Suppressor macrophage treated with lipopolysaccharide for 1 hour (primary cell): ENCODE measurements around the gene NFIA.
"Not testable (repeated sequence)": the region's sequence is repeated elsewhere in the genome, so short reads cannot be mapped to it uniquely, and the experiment has no call there.

Source experiments
- DNase-seq, 3 donors: peaks; one replicate each; pipeline ENCODE4 v3.0.0-alpha.2; 2020 to 2022

The NFIA gene

DNA sequence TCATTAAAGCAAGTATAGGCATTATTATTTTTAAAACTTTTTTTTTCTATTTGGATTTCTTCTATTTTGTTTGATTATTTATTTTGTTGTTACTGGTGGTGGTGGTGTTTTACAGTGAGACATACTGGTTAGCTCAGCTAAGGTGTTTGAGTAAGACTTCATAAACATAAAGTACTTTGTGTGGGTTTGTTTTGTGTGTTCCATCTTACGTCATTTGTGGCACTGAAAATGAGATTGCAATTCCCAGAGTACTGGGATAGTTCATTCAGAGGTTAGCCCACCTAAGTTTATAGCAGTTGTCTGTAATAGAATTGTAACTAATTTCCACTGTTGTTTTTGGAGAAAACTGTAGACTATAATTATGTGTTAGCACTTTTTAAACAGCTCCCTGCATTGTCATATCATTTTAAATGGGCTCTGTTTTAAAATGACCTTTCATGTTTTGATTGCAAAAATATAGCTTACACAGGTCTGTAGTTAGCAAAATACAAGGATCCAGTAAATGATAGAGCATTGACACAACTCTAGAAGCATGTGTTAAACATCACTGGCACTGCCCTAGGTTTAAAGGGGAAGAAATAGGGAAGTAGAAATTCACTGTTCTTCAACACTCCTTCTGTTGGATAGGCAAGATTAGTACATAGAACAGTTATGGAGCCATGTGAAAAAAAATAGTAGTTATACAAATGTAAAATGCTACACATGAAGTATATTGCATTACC lies 171.7 kb downstream of the NFIA start:
- peak in 2 of 3 donors; percentile 15 to 38 for DNase-seq

DNA sequence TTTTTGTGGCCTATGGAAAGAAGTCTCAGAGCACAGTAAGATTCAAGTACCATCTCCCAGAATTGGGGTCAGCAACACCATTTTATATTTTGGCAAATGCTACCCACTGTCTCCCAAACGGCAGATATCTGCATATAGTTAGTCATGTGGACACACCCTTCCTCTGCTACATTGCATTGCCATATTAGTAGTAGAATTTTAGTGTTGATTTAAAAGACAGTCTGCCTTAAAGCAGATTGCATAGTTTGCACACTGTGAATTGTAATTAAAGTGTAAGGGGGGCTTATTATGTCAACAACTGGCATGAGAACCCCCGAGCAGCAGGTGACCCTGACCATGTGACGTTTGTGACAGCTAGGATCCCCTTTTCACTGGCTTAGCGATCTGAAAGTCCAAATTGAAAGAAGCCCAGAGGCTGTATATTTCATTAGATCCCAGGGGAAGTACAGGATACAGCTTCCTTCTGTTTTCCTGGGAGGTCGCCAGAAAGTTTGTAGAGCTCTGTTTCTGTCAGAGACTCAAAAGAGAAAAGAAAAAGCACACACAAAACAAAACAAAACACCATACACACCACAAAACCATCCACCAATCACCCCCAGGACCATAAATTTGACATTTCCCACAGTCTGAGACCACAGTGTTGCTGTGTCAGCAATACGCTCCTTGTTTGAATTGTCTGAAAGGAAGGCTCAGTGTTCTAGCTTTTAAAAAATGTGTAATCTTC lies 172.4 kb downstream of the NFIA start:
- peak; percentile 50 to 66 (median 53) for DNase-seq

- peak; percentile 24 to 57 (median 57) for DNase-seq
These were observed 173.0 kb downstream of the NFIA start for GRCh38 chr1:61255358-61255703.

DNA sequence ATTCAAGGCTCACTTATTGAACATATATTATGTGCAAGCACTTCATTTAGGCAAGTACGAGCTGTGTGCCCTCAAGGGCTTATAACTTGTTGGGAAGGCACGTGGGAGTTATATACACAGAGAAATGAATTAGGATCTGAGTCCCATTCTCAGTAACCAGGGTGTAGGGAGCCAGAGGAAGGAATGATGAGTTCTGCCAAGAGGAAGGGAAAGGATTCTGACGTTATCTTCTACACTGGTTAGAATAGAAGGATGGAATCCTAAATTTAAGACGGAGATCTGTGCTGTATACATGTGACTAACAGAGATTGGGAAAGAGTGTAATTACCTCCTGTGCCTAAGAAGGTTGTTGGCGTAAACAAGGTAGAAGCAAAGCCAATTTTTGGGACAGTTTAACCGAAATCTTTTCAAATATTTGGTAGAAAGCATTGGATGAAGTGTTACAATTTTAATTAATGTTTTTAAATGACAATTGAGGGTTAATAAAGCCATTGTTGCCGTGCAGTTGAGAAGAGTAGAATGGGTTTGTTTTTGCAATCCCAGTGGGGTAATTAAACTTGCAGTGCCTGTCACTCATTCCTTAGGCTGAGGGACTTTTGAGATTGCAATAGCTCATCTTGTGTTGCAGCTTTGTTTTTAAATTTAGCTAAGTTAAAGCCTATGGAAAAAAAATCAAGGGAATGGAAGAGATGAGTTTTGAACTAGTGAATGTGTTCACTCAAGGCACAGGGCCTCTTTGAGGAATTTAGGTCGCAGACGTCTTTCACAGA lies 177.2 kb downstream of the NFIA start:
- no peak for DNase-seq

- DNase-seq, result no peak
These were observed 177.8 kb downstream of the NFIA start for GRCh38 chr1:61260171-61260570.

- no peak for DNase-seq
These were observed 179.2 kb downstream of the NFIA start for GRCh38 chr1:61261595-61261994.

DNA sequence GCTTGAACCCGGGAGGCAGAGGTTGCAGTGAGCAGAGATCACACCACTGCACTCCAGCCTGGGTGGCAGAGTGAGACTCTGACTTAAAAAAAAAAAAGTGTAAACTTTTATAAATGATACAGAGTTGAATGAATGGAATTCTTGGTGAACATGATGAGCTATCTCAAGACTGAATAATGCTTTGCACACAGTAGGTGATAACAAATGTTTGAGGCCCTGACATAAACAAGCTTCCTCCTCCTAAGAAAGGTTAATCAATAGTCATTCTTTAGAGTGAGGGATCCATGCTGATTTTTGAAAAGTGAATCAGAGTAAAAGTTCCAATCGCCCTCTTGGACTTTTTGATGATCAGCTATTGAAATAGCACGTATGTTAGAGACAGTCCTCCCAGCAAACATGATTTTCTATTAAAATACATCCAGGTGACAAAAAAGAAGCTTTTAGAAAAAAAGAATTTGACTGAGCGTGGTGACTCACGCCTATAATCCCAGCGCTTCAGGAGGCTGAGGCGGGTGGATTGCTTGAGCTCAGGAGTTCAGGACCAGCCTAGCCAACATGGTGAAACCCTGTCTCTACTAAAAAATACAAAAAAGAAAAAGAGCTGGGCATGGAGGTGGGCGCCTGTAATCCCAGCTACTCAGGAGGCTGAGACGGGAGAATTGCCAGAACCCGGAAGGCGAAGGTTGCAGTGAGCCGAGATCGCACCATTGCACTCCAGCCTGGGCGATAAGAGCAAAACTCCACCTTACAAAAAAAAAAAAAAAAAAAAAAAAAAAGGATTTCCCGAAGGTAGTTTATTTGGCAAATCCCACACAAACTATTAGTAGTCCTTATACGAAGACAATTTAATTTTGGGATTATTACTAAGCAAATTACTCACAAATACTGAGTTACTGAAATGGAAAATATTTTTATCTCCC lies 181.8 kb downstream of the NFIA start:
- no peak for DNase-seq

GRCh38 chr1:61264825-61265242 lies 182.5 kb downstream of the NFIA start:
- DNase-seq, result no peak

- no peak for DNase-seq
These were observed 183.3 kb downstream of the NFIA start for GRCh38 chr1:61265665-61266064.

DNA sequence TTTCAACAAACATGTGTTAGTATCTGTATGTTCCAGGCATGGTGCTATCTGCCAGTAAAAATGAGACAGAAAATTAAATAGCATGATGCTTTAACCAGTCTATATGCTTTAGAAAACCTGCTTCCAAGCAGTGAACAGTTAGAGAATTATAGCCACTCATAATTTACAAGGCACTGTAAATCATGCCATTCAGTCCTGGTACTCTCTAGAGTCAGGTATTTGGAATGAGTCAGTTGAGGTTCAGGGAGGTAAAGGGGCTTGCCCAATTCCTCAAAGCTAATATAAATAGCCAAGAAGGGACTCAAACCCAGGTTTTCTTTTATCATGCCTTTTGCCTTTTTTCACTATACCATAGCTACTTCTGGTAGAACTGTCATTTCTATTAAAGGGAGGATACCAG lies 184.4 kb downstream of the NFIA start:
- no peak for DNase-seq

GRCh38 chr1:61268546-61269240 lies 186.3 kb downstream of the NFIA start:
- no peak for DNase-seq

DNA sequence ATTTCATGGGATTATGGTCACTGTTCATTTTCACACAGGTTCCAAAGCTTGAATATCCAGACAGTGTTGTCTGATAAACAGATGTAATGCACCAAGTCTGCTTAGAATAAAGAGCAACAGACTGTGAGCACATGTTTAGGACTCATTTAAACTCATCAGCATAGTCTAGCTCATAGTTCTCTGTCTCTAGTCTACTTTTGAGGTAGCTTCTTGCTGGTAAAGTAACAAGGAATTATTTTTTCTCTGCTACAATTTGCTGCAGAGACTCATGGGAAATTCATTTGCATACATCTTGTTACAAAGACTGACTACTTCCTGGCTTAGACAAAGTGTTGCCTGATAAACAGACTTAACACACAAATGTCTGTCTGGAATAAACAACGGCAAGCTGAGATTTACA lies 187.2 kb downstream of the NFIA start:
- DNase-seq, result no peak

DNA sequence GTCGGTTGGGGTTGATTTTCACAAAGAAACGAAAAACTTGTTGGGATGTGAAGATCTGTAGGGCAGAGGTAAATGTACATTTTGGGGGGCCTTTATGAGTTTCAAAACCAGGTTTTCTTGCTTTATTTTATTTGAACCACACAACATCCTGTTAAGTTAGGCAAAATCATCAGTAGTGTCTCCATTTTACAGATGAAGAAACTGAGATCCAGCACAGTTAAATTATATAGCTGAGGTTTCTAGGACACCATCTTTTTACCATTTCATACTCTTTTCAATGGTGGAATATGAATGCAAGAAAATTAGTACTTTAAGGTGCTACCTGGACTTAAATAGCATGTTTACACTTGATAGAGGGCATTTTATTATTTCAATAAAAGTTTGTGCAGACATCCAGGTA lies 187.7 kb downstream of the NFIA start:
- DNase-seq, result no peak

DNA sequence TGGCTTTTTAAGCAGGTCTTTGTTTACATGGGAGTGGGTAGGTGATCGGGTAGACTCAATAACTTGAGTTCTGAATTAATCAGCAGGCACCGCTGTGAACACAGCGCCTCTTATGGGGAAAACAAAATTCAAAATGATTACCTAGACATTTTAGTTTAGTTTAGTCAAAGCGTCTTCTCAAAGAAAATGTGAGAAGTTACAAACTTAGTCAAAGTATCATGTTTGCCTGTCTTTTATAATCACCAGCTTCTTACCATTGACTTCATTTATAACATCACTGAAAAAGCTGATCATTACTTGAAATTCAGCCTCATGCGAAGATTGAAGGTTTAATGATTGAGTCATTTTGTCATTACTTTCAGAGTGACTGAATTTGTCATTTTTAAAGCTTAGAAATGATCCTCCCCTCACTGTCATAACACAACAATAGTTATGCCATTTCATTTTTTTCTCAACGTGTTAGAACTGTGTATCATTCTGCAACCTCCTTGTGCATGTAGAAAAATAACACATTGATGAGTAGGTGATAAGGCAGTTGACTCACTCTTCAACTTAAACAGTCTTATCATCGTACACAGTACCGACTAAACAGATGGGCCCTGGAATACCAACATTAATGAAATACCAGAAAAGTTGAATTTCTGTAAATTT lies 188.5 kb downstream of the NFIA start:
- no peak for DNase-seq

- no peak for DNase-seq
These were observed 189.0 kb downstream of the NFIA start for GRCh38 chr1:61271412-61271789.

GRCh38 chr1:61273167-61273705 lies 190.9 kb downstream of the NFIA start:
- no peak for DNase-seq

DNA sequence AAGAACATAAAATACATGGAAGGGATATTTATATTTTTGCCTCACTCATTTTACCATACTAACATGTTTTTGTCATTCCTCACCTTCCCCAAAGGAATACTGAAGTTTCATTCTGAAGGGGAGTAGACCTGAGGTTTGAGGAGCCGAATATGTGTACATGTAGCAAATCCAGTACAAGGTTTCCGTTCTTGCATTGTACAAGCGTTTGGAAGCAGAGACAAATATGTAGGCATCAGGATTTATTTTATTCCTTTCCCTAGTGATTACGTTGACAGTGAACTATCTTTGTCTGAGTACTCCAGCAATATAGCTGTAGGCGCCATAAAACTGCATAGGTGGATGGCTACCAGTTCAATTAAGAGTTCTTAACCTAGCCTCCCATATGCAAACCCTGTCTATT lies 191.5 kb downstream of the NFIA start:
- no peak for DNase-seq

DNA sequence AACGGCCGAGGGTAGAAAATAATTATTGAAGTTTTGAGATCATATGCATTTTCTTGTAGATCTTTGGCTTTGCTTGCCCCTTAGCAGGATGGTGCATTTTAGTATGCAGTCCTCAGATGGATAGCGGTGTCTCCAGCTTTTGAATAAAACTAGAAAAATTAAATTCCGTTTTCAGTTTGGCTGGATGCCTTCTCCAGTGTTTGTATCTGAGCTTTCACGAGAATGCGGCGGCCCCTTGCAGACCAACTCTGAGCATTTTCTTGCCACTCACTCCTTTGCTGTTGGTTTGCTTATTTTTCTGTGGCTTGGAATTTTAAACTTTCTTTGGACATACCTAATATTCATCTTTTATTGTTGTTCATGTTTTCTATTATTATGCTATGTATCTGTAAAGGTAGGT lies 192.6 kb downstream of the NFIA start:
- no peak for DNase-seq

DNA sequence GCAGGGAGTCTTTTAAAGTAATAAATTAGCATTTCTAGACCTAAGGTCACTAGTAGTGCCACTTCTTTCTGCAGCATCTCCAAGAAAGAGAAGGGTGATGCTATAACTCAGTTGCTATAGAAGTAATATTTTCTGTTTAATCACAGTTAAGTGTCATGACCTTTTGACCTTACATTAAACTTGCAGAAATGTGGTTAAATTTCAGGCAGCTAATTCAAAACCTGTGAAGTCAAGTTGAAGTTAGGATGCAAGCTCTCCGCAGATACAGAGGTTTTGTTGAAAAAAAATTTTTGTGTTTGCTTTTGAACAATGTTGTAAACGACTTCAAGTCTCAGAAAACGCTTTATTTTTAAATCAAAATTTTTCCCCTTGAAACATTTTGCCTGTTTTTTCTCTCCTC lies 193.9 kb downstream of the NFIA start:
- DNase-seq, result no peak

GRCh38 chr1:61277121-61277690 lies 194.8 kb downstream of the NFIA start:
- no peak for DNase-seq

DNA sequence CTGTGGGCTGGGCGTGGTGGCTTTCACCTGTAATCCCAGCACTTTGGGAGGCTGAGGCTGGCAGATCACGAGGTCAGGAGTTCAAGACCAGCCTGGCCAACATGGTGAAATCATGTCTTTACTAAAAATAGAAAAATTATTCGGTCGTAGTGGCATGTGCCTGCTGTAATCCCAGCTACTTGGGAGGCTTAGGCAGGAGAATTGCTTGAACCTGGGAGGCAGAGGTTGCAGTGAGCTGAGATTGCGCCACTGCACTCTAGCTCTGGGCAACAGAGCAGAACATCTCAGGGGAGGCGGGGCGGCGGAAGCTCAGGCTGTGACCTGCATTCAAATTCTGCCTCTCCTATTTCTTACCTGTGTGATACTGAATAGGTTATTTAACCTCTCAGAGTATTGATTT lies 196.1 kb downstream of the NFIA start:
- not testable (repeated sequence) for DNase-seq
